Liver (tissue), 9 donors: ENCODE measurements around the gene MUC13. TPM values are rescaled to one million over a fixed set of nuclear protein-coding genes. Genes with fewer than 3 reads are reported as not detected.

ENCODE experiments used
- DNase-seq: peaks from one replicate; pipeline ENCODE4 v3.0.0-alpha.2; 2017; ENCODE audit warnings: low spot score
- H3K27ac ChIP-seq, 2 donors: one replicate each; pipeline ENCODE4 v1.7.0; 2013; ENCODE audit warnings: inconsistent platforms in 2 of 2, low read length in 2 of 2, control low read depth in 1 of 2, low read depth in 1 of 2, mild to moderate bottlenecking in 1 of 2
- H3K27me3 ChIP-seq, 4 donors: one replicate each; pipeline versions ENCODE4 v1.6.1 to v1.7.0; 2013; ENCODE audit warnings: low read length in 3 of 4, inconsistent platforms in 1 of 4, mild to moderate bottlenecking in 1 of 4, moderate library complexity in 1 of 4; ENCODE audit not compliant: control insufficient read depth in 4 of 4, insufficient read depth in 4 of 4
- H3K36me3 ChIP-seq, 4 donors: one replicate each; pipeline versions ENCODE4 v1.6.1 to v1.7.0; 2013; ENCODE audit warnings: low read length in 3 of 4, mild to moderate bottlenecking in 3 of 4, low read depth in 1 of 4, moderate library complexity in 1 of 4; ENCODE audit not compliant: control insufficient read depth in 4 of 4, insufficient read depth in 3 of 4
- H3K4me1 ChIP-seq, 4 donors: one replicate each; pipeline versions ENCODE4 v1.6.1 to v1.7.0; 2013; ENCODE audit warnings: low read length in 3 of 4, mild to moderate bottlenecking in 3 of 4, moderate library complexity in 1 of 4; ENCODE audit not compliant: control insufficient read depth in 4 of 4, insufficient read depth in 4 of 4
- H3K4me3 ChIP-seq, 3 donors: one replicate each; pipeline versions ENCODE4 v1.6.1 to v1.7.0; 2013; ENCODE audit warnings: low read length in 3 of 3, control low read depth in 1 of 3, low read depth in 1 of 3, mild to moderate bottlenecking in 1 of 3
- H3K9ac ChIP-seq, 2 donors: one replicate each; pipeline ENCODE4 v1.7.0; 2013; ENCODE audit warnings: low read length in 2 of 2, mild to moderate bottlenecking in 2 of 2, moderate library complexity in 2 of 2, control low read depth in 1 of 2, low read depth in 1 of 2
- H3K9me3 ChIP-seq, 4 donors: one replicate each; pipeline versions ENCODE4 v1.6.1 to v1.7.0; 2013; ENCODE audit warnings: low read length in 3 of 4; ENCODE audit not compliant: control insufficient read depth in 4 of 4
- ATF3 ChIP-seq: IDR thresholded peaks from 2 replicates; pipeline ENCODE4 v1.6.1; 2016; ENCODE audit warnings: antibody characterized with exemption
- EGR1 ChIP-seq, 2 donors: IDR thresholded peaks; 2 replicates each; pipeline ENCODE4 v1.6.1; 2016 to 2018; ENCODE audit warnings: antibody characterized with exemption in 2 of 2, low read depth in 2 of 2
- FOXA1 ChIP-seq: IDR thresholded peaks from 2 replicates; pipeline ENCODE4 v1.6.1; 2016; ENCODE audit warnings: antibody characterized with exemption
- FOXA2 ChIP-seq: IDR thresholded peaks from 2 replicates; pipeline ENCODE4 v1.6.1; 2016; ENCODE audit warnings: antibody characterized with exemption
- GABPA ChIP-seq, 2 donors: IDR thresholded peaks in 1 of 2; conservative IDR thresholded peaks in 1 of 2; 2 replicates each; pipeline ENCODE4 v1.6.1; 2016; ENCODE audit warnings: antibody characterized with exemption in 2 of 2, mild to moderate bottlenecking in 1 of 2, moderate library complexity in 1 of 2
- HNF4G ChIP-seq: IDR thresholded peaks from 2 replicates; pipeline ENCODE4 v1.6.1; 2016; ENCODE audit warnings: antibody characterized with exemption
- JUND ChIP-seq, 2 donors: IDR thresholded peaks; 2 replicates each; pipeline ENCODE4 v1.6.1; 2016; ENCODE audit warnings: antibody characterized with exemption in 2 of 2
- MAX ChIP-seq: IDR thresholded peaks from 2 replicates; pipeline ENCODE4 v1.6.1; 2016; ENCODE audit warnings: antibody characterized with exemption
- NR2F2 ChIP-seq: IDR thresholded peaks from 2 replicates; pipeline ENCODE4 v1.6.1; 2016; ENCODE audit warnings: antibody characterized with exemption
- RAD21 ChIP-seq, 2 donors: IDR thresholded peaks; 2 replicates each; pipeline ENCODE4 v1.6.1; 2016; ENCODE audit warnings: antibody characterized with exemption in 2 of 2, mild to moderate bottlenecking in 2 of 2
- RXRA ChIP-seq, 2 donors: IDR thresholded peaks; 2 replicates each; pipeline ENCODE4 v1.6.1; 2017 to 2018; ENCODE audit warnings: antibody characterized with exemption in 2 of 2, mild to moderate bottlenecking in 1 of 2
- SP1 ChIP-seq: IDR thresholded peaks from 2 replicates; pipeline ENCODE4 v1.6.1; 2018; ENCODE audit warnings: antibody characterized with exemption, mild to moderate bottlenecking
- TAF1 ChIP-seq: conservative IDR thresholded peaks from 2 replicates; pipeline ENCODE4 v1.6.1; 2016; ENCODE audit warnings: antibody characterized with exemption, mild to moderate bottlenecking
- YY1 ChIP-seq: IDR thresholded peaks from 2 replicates; pipeline ENCODE4 v1.6.1; 2016; ENCODE audit warnings: antibody characterized with exemption, mild to moderate bottlenecking
- WGBS: extraction: QIAGEN DNeasy Blood & Tissue Kit; methylation state at CpG from one replicate; pipeline ENCODE4 v1.1.7; 2013; 5-methylcytosine and 5-hydroxymethylcytosine counted together
- polyA plus RNA-seq, 2 donors: library from polyadenylated mRNA; stranded (reverse) in 1 of 2; unstranded in 1 of 2; fragments of 200-250 nt in 1 of 2; fragments of >200 nt in 1 of 2; fragmentation: Nextera tagmentation in 1 of 2; extraction: Ambion mirVana in 1 of 2; gene quantifications; one replicate each; pipeline versions ENCODE4 v1.2.1 to v1.2.3, GENCODE V29; 2013 to 2015
- total RNA-seq, 2 donors: library from RNA; depleted of rRNA; stranded (reverse); fragments of >200 nt; gene quantifications; one replicate each; pipeline ENCODE4 v1.2.3, GENCODE V29; 2014
- TF ChIP-seq, protein P1 (sequence below): fragments of 150-350 bp; IDR thresholded peaks from 2 replicates; pipeline ENCODE4 v1.5.1; 2017; ENCODE audit warnings: improper control_type of control experiment, low read depth, low read length; ENCODE audit not compliant: missing input control
- TF ChIP-seq, protein P2 (sequence below): IDR thresholded peaks from 2 replicates; pipeline ENCODE4 v1.6.1; 2016; ENCODE audit warnings: antibody characterized with exemption
- TF ChIP-seq, protein P3 (sequence below): IDR thresholded peaks from 2 replicates; pipeline ENCODE4 v1.6.1; 2016; ENCODE audit warnings: antibody characterized with exemption, mild to moderate bottlenecking
- donor health status: healthy.
- donor health status: healthy.
- donor health status: healthy.
- donor health status: healthy.
- donor health status: healthy.

The MUC13 gene
- total and polyA plus RNA-seq, 4 donors: under 0.01 to 0.45 TPM; not detected in 2

GRCh38 chr3:124893526-124893925 is 41.0 kb downstream of the MUC13 start:
- Histone ChIP-seq H3K4me3 (no peak overlapping the region), H3K36me3 (no peaks in the 10 kb centered on the region), H3K9me3 (no peaks in the 10 kb centered on the region), H3K27me3 (no peaks in the 10 kb centered on the region), H3K27ac (no peak overlapping the region), H3K4me1 (peaks cover 0 to 6% (median 0%) of the 10 kb centered on the region in 4 donors), H3K9ac (no peak overlapping the region)
- DNase-seq: no peak
- WGBS: 79% methylated on average over 2 of the region's 2 CpGs
- TF ChIP-seq RAD21 (IDR thresholded peaks at IDR 0.05) (no peak), TAF1 (no peak), FOXA2 (no peak), RXRA (IDR thresholded peaks at IDR 0.05) (no peak), NR2F2 (no peak), JUND (IDR thresholded peaks at IDR 0.05) (no peak), ATF3 (no peak), SP1 (no peak), EGR1 (IDR thresholded peaks at IDR 0.05; ENCODE audit: low read depth in 2 of 2) (no peak), GABPA (IDR thresholded peaks at IDR 0.05 in 1 of 2, conservative IDR thresholded peaks at IDR 0.05 in 1 of 2) (no peak), MAX (no peak), FOXA1 (no peak), YY1 (no peak), HNF4G (no peak)
- TF ChIP-seq, protein P1, sequence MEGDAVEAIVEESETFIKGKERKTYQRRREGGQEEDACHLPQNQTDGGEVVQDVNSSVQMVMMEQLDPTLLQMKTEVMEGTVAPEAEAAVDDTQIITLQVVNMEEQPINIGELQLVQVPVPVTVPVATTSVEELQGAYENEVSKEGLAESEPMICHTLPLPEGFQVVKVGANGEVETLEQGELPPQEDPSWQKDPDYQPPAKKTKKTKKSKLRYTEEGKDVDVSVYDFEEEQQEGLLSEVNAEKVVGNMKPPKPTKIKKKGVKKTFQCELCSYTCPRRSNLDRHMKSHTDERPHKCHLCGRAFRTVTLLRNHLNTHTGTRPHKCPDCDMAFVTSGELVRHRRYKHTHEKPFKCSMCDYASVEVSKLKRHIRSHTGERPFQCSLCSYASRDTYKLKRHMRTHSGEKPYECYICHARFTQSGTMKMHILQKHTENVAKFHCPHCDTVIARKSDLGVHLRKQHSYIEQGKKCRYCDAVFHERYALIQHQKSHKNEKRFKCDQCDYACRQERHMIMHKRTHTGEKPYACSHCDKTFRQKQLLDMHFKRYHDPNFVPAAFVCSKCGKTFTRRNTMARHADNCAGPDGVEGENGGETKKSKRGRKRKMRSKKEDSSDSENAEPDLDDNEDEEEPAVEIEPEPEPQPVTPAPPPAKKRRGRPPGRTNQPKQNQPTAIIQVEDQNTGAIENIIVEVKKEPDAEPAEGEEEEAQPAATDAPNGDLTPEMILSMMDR: no peak
- TF ChIP-seq, protein P2, sequence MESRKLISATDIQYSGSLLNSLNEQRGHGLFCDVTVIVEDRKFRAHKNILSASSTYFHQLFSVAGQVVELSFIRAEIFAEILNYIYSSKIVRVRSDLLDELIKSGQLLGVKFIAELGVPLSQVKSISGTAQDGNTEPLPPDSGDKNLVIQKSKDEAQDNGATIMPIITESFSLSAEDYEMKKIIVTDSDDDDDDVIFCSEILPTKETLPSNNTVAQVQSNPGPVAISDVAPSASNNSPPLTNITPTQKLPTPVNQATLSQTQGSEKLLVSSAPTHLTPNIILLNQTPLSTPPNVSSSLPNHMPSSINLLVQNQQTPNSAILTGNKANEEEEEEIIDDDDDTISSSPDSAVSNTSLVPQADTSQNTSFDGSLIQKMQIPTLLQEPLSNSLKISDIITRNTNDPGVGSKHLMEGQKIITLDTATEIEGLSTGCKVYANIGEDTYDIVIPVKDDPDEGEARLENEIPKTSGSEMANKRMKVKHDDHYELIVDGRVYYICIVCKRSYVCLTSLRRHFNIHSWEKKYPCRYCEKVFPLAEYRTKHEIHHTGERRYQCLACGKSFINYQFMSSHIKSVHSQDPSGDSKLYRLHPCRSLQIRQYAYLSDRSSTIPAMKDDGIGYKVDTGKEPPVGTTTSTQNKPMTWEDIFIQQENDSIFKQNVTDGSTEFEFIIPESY: no peak
- TF ChIP-seq, protein P3, sequence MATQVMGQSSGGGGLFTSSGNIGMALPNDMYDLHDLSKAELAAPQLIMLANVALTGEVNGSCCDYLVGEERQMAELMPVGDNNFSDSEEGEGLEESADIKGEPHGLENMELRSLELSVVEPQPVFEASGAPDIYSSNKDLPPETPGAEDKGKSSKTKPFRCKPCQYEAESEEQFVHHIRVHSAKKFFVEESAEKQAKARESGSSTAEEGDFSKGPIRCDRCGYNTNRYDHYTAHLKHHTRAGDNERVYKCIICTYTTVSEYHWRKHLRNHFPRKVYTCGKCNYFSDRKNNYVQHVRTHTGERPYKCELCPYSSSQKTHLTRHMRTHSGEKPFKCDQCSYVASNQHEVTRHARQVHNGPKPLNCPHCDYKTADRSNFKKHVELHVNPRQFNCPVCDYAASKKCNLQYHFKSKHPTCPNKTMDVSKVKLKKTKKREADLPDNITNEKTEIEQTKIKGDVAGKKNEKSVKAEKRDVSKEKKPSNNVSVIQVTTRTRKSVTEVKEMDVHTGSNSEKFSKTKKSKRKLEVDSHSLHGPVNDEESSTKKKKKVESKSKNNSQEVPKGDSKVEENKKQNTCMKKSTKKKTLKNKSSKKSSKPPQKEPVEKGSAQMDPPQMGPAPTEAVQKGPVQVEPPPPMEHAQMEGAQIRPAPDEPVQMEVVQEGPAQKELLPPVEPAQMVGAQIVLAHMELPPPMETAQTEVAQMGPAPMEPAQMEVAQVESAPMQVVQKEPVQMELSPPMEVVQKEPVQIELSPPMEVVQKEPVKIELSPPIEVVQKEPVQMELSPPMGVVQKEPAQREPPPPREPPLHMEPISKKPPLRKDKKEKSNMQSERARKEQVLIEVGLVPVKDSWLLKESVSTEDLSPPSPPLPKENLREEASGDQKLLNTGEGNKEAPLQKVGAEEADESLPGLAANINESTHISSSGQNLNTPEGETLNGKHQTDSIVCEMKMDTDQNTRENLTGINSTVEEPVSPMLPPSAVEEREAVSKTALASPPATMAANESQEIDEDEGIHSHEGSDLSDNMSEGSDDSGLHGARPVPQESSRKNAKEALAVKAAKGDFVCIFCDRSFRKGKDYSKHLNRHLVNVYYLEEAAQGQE: no peak
